Measurements from ENCODE around the gene BMP4. TPM values are rescaled to one million over a fixed set of nuclear protein-coding genes. Genes with fewer than 3 reads are reported as not detected.

BMP4 gene
- total and polyA plus RNA-seq, 2 of the 13 experiments (the other 11 are each of a cell fraction or from before 2014, with no cell fraction given): 56.4 to 169 TPM

- no peak for TF ChIP-seq ZNF850 (CRISPR knock-in tag; conservative IDR thresholded peaks at IDR 0.05)
- TF ChIP-seq TEAD3 (CRISPR knock-in tag; optimal IDR thresholded peaks at IDR 0.05; ENCODE audit: borderline replicate concordance): peak; percentile 63
- no peak for TF ChIP-seq HNF1B (CRISPR knock-in tag; IDR thresholded peaks at IDR 0.05)
- TF ChIP-seq, protein P1, sequence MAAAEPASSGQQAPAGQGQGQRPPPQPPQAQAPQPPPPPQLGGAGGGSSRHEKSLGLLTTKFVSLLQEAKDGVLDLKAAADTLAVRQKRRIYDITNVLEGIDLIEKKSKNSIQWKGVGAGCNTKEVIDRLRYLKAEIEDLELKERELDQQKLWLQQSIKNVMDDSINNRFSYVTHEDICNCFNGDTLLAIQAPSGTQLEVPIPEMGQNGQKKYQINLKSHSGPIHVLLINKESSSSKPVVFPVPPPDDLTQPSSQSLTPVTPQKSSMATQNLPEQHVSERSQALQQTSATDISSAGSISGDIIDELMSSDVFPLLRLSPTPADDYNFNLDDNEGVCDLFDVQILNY (CRISPR knock-in tag; conservative IDR thresholded peaks at IDR 0.05): no peak
- TF ChIP-seq ZNF282 (IDR thresholded peaks at IDR 0.05; ENCODE audit: partially characterized antibody): no peak
- TF ChIP-seq SMARCE1 (IDR thresholded peaks at IDR 0.05; ENCODE audit: borderline replicate concordance): no peak
- TF ChIP-seq ZNF740 (CRISPR knock-in tag; IDR thresholded peaks at IDR 0.05): no peak
- TF ChIP-seq ARID2 (CRISPR knock-in tag; IDR thresholded peaks at IDR 0.05; ENCODE audit: borderline replicate concordance): no peak
- no peak for TF ChIP-seq ATM (IDR thresholded peaks at IDR 0.05; ENCODE audit: borderline replicate concordance)
- no peak for TF ChIP-seq JARID2 (CRISPR knock-in tag; IDR thresholded peaks at IDR 0.05; ENCODE audit: insufficient replicate concordance)
- TF ChIP-seq JUND (CRISPR knock-in tag; IDR thresholded peaks at IDR 0.05): no peak
- TF ChIP-seq CC2D1A (CRISPR knock-in tag; IDR thresholded peaks at IDR 0.05): no peak
- no peak for TF ChIP-seq SP2 (CRISPR knock-in tag; IDR thresholded peaks at IDR 0.05)
- TF ChIP-seq ZNF431 (CRISPR knock-in tag; IDR thresholded peaks at IDR 0.05; ENCODE audit: borderline replicate concordance, low read depth): no peak
- no peak for TF ChIP-seq ZNF784 (CRISPR knock-in tag; IDR thresholded peaks at IDR 0.05; ENCODE audit: borderline replicate concordance)
- TF ChIP-seq SOX5 (CRISPR knock-in tag; IDR thresholded peaks at IDR 0.05; ENCODE audit: borderline replicate concordance): no peak
- TF ChIP-seq DNMT1 (CRISPR knock-in tag; IDR thresholded peaks at IDR 0.05): no peak
- TF ChIP-seq ZNF513 (CRISPR knock-in tag; conservative IDR thresholded peaks at IDR 0.05): no peak
- no peak for TF ChIP-seq PTBP1 (IDR thresholded peaks at IDR 0.05; ENCODE audit: low read depth, low read length, poor library complexity, severe bottlenecking)
- no peak for TF ChIP-seq MTA3 (CRISPR knock-in tag; IDR thresholded peaks at IDR 0.05)
- TF ChIP-seq DZIP1 (CRISPR knock-in tag; IDR thresholded peaks at IDR 0.05): no peak
Observed at GRCh38 chr14:54001189-54001878, 44.7 kb upstream of the BMP4 start (continued).

Measured in HepG2 (cell line).